T1000 (cell line): ENCODE measurements around the gene SMG7.

Experiments
- DNase-seq: peaks from one replicate; lab custom pipeline; 2025; ENCODE audit warnings: mixed read lengths; lab: John Stamatoyannopoulos, UW

Gene SMG7

DNA sequence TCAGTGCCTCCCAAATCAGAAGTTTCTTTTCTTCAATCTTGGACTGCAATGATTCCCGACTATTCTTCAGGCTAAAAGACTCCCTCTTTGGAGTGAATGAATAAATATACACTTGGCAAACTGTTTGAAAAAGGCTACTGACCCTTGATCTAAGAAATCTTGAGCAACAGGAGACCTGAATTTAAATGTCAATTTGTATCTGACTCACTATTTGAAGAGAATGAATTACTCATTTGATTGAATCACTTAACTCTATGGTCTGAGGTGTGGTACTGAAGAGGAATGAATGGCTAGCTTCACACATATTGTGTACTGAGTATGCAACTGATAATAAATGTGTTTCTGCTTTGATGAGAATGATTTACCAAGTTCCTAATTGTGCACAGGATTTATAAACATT lies 4.6 kb upstream of the SMG7 start:
- DNase-seq, result no peak

DNA sequence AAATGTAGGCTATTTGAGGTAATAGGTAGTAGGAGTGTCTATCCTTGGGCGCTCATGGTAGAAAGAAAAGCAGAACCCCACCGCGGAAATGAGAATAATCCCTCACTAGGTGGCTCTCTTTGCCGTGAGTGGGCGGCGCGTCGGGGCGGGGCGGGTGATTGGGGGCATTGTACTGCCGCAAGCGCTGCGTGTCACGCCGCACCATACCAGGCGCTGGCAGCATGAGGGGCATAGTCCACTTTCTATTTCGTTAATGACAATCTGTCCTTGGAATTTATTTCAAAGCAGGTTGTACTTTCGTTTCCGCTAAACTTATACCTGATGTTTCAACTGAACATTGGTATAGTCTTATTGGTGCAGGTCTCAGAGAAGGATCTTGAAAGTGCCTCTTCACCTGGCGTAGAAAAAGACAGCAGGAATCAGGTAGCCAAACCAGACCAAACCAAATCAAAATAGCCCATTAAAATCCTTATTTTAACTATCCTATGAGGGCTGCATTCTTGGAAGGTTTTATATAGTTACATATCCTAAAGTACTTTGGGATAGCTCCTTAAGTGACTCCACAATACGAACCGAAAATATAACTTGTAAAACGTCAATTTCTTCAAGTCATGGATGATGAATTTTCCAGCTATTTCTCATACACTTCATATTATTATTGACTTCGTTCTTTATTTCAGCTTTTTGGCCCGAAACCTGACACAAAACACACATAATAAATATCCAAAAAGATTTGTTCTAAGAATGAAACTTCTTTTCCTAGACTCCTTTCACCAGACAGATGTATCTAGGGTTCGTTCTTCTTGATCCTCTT lies 1.9 kb upstream of the SMG7 start:
- peak; percentile 71 for DNase-seq

DNA sequence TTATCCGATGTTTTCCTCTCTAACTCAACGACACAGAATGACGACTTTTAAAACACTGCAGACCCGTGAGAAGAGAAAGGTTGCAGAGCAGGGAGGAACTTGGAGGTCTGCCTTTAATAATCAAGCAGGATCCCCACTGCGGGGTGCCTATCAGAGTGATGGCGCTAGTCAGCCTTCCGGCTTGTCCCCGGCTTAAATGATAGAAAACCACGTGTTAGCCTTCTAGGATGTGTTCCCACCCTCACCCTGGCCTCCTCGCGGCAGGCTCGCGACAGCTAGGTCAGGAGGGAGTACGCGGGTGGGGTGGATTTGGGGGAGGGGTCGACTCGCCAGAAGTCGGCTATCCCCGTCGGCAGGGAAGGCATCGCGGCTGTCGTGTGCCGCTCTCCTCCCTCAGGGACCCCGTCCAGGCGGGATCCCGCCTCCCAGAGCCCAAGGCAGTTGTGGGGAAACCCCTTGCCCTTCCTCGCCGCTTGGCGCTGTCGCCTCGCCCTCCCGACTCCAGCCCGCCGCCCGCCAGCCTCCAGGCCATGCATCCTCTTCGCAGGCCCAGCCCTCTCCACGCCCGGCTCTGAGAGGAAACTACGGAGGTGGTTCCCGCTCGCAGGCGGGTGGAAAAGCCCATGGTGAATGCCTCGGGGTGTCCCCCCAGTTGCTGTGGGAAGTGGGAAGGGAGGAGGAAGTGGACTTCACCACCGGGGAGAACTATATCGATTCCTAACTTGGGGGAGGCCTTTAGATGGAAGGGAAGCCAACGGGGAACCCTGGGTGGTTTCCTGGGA lies 1.1 kb upstream of the SMG7 start:
- DNase-seq, result peak; percentile 80

DNA sequence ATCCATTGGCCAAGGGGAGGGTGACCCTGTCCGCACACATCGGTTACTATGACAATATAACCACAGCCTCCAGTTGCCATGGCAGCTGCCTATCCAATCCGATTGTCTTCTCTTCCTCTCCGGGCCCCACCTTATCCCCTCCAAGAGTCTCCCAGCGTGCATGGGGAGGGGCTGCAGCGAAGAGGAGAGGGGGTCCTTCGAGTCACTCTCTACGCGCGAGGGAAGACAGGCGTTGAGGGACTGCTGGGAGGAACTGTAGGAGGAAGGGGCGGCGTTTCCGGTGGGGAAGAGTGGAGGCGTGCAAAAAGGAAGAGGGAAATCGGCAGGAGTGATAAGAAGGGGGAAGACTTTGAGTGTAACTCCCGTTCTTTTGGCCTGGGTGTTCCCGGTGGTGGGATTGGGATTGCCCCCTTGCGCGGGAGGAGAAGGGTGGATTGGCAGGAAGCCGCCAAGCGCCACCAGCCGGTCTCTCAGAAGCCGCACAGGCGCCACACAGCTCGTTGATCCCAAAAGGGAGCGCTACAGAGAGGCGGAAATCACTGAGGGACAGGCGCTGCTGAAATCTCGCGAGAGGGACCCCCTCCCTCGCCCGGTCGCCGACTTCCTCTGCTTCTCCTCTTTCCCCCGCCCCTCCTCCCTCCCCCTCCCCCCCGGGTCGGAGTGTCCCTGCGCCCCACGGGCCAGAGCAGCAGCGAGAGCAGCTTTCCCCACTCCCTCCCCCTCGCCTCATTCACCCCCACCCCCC lies 384 bp upstream of the SMG7 start:
- DNase-seq, result peak; percentile 98

DNA sequence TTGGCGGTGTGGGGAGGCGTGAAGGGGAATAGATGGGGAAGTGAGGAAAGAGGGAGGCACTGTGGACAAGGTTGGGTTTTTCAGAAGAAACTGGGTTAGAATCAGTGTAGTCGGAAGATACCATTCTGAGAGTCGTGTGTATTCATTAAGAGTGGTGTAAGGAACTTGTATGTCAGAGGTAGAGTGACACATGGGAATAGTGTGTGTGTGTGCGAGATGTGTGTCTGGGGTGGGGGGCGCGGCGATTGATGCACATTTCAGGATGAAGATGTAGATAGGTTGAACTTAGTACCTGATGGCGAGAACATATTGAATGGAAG lies 878 bp downstream of the SMG7 start:
- DNase-seq, result no peak

DNA sequence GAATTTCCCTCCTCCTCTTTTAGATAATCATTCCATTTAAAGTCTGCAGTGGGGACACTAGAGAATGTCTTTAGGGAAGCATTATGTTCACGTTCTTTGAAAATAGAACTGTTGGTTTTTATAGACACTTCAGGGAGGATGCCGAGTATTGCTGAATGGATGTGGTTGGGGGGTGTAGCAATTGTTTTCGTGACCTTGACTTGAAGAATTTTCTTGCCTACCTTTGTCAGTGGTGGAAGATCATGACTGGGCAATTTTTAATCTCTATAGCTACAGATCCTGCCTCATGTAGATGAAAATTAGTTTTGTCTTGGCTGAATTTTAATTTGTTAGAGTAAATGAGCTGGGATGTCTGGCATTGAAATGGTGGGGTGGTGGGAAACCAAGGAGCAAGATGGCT lies 3.8 kb downstream of the SMG7 start:
- no peak for DNase-seq

DNA sequence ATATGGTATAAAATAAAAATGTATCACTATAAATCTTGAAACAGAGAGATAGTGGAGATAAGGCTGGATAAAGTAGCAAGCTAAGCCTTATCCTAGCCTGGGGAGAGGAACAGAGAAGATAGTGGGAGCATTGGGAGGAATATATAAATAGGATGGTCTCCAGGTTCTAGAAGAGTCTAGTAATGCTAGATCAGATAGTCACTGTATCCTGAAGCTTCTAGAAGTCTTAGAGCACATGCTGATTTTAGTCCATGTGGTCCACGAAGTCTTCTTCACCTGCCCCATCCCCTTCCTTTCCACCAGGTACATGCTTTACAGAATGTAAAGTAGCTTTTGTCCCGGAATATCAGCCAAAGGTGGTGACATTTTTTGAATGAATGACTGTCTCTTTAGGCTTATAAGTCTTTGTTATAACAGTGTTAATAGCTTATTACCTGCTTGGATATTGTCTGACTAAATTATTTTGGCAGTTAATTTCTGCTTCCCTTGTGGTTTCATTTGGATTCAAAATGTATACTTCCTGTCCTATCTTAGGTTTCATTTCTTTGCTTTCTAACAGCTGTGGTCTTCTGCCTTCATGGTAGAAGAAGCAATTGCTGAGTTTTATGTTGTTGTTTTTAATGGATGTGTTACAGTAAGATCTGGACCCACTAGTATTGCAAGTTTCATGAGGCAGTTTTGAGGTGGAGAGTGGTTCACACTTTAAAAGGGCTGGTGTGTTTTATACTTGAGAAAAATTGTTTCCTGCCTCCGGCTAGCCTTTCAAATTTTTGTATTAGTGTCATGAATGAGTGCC lies 5.9 kb downstream of the SMG7 start:
- no peak for DNase-seq

DNA sequence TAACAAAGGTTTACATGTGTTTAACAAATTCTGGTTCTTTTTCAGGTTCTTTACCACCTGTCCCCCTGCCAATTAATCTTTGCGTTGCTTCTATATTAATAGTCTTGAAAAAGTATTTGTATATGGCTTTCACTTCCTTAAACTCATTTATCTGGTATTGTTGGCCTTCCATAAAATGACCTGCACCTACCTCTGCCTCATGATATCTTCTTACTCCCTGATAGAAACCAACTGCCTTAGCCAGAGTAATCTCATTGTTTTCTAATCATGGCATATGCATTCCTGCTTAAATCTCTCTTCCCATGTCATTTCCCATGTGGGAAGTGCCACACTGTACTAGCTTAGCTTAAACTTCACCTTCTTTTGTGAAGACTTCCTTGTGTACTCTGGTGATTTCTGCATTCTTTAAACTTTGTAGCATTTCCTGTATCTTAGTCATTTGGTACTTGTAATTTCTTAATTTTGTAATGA lies 8.7 kb downstream of the SMG7 start:
- no peak for DNase-seq

DNA sequence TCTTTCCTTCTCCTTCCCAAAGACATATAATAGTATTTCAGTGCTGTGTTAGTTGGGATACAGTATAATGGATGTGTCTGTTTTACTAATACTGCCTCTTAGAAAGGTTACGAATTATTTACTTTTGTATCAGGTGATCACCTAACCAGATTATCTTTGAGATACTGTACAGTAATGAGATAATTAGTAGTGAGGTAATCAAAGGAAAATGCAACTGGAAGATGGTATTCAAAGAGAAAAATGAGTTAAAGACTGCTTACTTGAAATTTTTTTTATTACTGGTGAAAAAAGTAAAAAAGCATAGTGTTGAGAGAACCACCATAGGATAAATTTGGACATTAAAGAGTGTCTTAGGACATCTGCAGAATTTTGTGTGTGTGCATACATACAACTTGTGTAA lies 10.9 kb downstream of the SMG7 start:
- no peak for DNase-seq

DNA sequence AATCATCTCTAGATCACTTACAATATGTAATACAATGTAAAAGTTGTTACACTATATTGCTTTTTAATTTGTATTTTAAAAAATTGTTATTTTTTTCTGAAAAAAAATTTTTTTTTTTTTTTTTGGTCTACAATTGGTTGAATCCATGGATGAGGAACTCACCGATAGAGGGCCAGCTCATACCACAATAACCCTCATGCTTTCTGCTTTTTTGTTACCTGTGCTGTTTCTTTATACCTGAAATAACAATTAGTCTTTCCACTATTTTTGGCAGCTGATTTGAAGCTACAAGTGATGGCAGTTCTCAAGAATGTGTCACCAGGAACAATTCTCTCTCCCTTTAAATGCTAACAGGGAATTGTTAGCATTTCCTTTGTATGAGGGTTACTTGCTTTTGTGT lies 12.0 kb downstream of the SMG7 start:
- DNase-seq, result no peak

DNA sequence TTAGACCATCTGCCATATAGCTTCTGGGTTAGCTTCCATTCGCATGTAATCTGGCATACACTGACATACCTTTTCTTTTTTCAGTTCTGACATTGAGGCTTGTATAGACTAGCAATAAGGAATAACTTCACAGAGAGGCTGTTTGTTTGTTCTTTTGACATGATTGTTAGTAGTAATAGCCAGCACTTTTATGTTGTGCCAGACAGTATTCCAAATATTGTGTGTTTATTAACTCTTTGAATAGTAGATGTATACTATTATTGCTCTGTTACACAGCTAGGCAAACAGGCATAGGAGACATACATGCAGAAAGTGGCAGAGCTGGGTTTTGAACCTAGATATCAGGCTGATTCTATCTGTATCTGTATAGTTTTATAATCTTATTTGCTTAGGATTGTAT lies 12.6 kb downstream of the SMG7 start:
- no peak for DNase-seq

DNA sequence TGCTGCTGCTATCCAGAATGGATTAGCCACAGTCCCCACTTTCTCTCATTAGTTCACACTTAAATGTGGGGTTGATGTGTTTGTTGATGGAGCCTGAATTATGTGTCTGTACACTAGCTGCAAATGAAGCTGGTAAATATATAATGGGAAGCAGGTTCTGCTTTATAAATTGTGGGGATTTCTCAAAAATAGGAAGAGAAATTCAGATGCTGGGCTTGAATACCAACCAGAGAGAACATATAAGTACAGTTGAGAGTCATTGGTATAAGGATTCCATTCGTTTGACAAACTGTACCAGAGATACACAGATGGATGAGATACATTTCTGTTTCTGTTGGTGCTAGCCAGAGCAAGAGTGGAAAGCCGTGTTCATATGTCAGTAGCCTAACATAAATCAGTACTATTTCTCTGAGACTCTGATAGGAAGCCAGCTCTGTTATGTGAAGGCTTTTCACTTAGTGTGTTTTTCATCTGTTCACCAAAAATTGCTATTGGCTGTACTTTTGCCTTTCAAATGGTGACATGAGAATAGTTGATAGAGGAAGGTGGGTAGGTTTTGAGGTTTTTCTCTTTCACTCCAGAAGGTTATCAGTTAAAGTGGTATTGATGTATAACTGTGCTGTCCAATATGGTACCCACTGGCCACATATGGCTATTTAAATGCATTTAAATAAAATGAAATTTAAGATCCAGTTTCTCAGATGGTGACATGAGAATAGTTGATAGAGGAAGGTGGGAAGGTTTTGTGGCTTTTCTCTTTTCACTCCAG lies 15.6 kb downstream of the SMG7 start:
- no peak for DNase-seq

DNA sequence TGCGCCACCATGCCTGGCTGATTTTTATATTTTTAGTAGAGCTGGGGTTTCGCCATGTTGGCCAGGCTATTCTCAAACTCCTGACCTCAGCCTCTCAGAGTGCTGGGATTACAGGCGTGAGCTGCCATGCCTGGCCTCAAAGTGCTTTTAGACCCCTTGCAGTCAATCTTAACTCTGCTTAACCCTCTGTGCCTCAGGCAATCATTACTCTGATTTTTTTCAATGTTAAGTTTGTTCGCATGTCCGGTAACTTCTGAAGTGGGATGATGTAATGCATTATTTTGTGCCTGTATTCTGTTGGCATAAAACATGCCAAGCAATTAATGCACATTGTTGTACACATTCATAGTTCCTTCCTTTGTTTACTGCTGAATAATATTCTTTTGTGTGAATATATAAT lies 18.6 kb downstream of the SMG7 start:
- no peak for DNase-seq

DNA sequence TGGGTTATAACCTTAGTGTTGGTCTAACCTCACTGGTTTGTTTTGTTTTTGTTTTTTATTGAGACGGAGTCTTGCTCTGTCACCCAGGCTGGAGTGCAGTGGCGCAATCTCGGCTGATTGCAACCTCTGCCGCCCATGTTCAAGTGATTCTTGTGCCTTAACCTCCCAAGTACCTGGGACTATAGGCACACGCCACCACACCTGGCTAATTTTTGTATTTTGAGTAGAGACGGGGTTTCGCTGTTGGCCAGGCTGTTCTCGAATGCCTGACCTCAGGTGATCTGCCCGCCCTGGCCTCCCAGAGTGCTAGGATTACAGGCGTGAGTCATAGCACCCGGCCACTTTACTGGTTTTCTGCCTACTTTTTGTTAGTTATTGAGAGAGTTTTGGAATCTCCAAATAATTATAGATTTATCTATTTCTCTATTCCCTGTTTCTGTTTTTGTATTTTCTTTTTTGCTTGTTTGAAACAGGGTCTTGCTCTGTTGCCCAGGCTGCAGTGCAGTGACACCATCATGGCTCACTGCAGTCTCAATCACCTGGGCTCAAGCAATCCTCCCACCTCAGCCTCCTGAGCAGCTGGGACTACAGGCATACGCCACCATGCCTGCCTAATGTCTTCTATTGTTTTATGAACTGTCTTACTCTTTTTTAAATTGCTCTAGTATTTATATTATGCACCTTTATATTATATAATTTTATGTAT lies 21.4 kb downstream of the SMG7 start:
- no peak for DNase-seq

DNA sequence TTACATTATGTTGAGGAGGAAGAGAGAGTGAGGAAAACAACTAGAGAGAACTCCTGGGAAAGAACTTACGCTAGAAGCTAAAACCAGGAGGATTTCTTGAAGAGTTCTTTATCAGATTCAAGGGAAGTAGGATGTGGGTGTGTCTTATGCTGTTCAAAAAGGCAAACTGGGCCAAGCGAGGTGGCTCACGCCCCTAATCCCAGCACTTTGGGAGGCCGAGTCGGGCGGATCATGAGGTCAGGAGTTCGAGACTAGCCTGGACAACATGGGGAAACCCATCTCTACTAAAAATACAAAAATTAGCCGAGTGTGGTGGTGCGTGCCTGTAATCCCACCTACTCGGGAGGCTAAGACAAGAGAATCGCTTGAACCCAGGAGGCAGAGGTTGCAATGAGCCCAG lies 23.1 kb downstream of the SMG7 start:
- no peak for DNase-seq

DNA sequence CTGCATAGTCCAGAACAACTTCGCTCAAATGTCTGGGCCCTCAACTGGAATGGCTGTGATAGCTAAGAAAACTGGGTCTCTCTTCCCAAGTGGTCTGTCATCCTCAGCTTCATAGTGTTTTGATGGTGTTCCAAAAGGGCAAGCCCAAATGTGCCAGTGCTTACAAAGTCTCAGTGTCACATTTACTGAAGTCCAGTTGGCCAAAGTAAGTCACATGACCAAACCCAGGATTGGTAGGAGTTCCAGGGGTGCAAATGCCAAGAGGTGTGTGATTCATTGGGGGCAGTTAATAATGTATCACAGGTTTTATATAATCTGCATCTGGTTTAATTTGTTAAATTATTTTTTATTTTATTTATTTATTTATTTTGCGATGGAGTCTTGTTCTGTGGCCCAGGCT lies 24.9 kb downstream of the SMG7 start:
- no peak for DNase-seq

DNA sequence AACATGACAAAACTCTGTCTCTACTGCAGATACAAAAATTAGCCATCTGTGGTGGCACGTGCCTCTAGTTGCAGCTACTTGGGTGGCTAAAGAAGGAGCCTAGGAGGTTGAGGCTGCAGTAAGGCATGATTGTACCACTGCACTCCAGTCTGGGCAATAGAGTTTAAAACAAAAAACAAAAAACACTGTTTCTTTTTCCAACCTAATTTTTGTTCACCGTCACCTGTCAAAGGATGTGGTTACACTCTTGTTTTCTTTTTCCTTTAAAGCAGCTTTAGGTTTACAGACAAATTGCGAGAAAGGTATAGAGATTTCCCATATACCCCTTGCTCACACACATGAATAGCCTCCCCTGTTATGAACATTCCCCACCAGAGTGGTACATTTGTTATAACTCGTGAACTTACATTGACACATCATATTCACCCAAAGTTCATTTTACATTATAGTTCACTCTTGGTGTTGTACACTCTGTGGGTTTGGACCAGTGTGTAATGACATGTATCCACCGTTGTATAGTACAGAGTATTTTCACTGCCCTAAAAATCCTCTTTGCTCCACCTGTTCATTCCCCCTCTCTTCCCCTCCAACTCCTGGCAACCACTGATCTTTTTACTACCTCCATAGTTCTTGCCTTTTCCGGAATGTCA lies 26.2 kb downstream of the SMG7 start:
- DNase-seq, result no peak

DNA sequence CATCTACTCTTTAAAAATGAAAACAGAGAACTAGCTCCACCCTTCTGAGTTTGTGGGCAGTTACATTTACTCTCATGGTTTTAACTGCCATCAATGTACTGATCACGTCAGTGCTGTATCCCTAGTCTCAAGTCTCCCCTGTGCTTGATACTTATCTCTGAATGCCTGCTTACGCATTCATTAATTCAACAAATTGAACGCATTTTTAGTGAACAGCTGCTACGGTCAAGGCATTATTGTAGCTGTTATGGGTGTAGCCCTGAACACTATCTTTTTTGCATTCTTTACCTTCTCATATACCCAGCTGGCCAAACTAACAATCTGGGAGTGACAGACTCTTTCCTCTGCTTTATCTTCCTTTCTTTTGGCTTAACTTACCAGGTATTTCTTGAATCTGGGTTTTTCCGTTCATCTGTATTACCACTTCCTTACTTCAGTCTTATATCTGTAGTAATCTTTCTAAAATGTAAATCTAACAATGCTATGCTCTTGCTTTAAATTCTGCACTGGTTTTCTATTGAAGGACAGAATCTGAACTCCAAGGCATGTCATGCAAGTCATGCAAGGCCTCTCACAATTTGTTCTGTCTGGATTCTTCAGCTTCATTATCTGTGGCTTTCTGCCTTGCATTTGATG lies 33.3 kb downstream of the SMG7 start:
- no peak for DNase-seq

DNA sequence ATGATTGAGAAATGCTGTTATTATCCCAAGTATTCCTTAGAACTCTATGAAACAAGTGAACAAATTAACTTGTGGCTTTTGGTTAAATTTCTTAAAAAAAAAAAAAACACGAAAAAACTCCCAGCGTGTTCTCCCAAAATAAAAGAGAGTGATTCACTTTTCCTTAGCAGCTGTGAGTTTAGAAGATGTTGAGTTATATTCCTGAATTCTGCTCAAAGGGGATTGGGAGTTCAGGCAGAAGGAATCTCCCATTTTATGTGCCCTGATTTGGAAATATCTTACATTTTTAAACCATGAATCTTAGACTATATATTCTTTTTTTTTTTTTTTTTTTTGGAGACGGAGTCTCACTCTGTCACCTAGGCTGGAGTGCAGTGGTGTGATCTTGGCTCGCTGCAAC lies 34.3 kb downstream of the SMG7 start:
- no peak for DNase-seq

DNA sequence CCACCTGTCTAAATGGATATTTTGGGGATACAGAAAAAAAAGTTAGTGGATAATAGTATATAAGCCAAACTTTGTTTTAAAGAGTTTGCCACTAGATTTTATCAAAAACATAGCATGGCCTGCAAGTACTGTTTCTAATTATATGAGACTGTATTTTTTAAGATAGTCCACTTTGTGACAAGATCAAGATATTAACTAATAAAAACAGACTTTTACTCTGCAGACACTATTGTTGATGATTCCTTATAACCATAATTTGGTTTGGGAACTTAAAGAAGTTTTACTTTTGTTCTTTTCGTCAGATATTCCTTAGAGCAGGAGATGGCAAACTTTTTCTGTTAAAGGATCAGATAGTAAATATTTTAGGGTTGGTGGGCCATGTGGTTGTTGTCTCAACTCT lies 36.4 kb downstream of the SMG7 start:
- no peak for DNase-seq
